Measurements from ENCODE around the gene SAC3D1. TPM values are rescaled to one million over a fixed set of nuclear protein-coding genes. Genes with fewer than 3 reads are reported as not detected.
"Not testable (repeated sequence)": the region's sequence is repeated elsewhere in the genome, so short reads cannot be mapped to it uniquely, and the experiment has no call there.

Gene SAC3D1
- total RNA-seq, 1 experiment from 2014 or later: 35.8 TPM

GRCh38 chr11:65013888-65014725 lies 26.9 kb upstream of the SAC3D1 start, which contains the start of gene ARL2:
Gene ARL2, plus strand, starts transcription at chr11:65014160. Its CDS starts 48 bp downstream, at chr11:65014208.
- Histone ChIP-seq H3K27ac (peak within 1 kb of the TSS; percentile 92), H3K4me1 (replicated peaks) (peaks cover 22% of the 10 kb centered on the region), H3K36me3 (peaks cover 17% of the 10 kb centered on the region), H3K27me3 (replicated peaks) (no peaks in the 10 kb centered on the region), H3K4me3 (peak within 1 kb of the TSS; percentile 74), H3K9me3 (replicated peaks) (no peaks in the 10 kb centered on the region)
- DNase-seq (ENCODE audit: low read depth in 1 of 2, low spot score in 2 of 2): peak; percentile 99

GRCh38 chr11:65014726-65015227 lies 26.2 kb upstream of the SAC3D1 start:
- DNase-seq (ENCODE audit: low read depth in 1 of 2, low spot score in 2 of 2): no peak
- Histone ChIP-seq H3K9me3 (replicated peaks) (no peaks in the 10 kb centered on the region), H3K27ac (peak overlapping the region; percentile 92)

GRCh38 chr11:65016705-65017104 lies 24.3 kb upstream of the SAC3D1 start:
- Histone ChIP-seq H3K27me3 (replicated peaks) (no peaks in the 10 kb centered on the region), H3K4me3 (no peak overlapping the region), H3K9me3 (replicated peaks) (no peaks in the 10 kb centered on the region), H3K4me1 (replicated peaks) (peaks cover 22% of the 10 kb centered on the region), H3K36me3 (peaks cover 31% of the 10 kb centered on the region), H3K27ac (no peak overlapping the region)
- no peak for DNase-seq (ENCODE audit: low read depth in 1 of 2, low spot score in 2 of 2)

More at GRCh38 chr11:65014726-65015227, 26.2 kb upstream of the SAC3D1 start:
- peak overlapping the region; percentile 74 for H3K4me3 ChIP-seq
- peaks cover 22% of the 10 kb centered on the region for H3K4me1 ChIP-seq (replicated peaks)
- no peaks in the 10 kb centered on the region for H3K27me3 ChIP-seq (replicated peaks)
- H3K36me3 ChIP-seq: peaks cover 20% of the 10 kb centered on the region

- H3K4me1 ChIP-seq (replicated peaks): peaks cover 19% of the 10 kb centered on the region
- H3K36me3 ChIP-seq: peaks cover 31% of the 10 kb centered on the region
- no peaks in the 10 kb centered on the region for H3K9me3 ChIP-seq (replicated peaks)
- no peak overlapping the region for H3K4me3 ChIP-seq
- H3K27ac ChIP-seq: no peak overlapping the region
- H3K27me3 ChIP-seq (replicated peaks): no peaks in the 10 kb centered on the region
- no peak for DNase-seq (ENCODE audit: low read depth in 1 of 2, low spot score in 2 of 2)
Measured at GRCh38 chr11:65017937-65018336, 23.1 kb upstream of the SAC3D1 start.

- H3K27me3 ChIP-seq (replicated peaks): no peaks in the 10 kb centered on the region
- H3K4me1 ChIP-seq (replicated peaks): peaks cover 3% of the 10 kb centered on the region
- DNase-seq (ENCODE audit: low read depth in 1 of 2, low spot score in 2 of 2): no peak
- peaks cover 25% of the 10 kb centered on the region for H3K36me3 ChIP-seq
- no peaks in the 10 kb centered on the region for H3K9me3 ChIP-seq (replicated peaks)
- no peak overlapping the region for H3K4me3 ChIP-seq
- H3K27ac ChIP-seq: no peak overlapping the region
Measured at GRCh38 chr11:65019824-65020223, 21.2 kb upstream of the SAC3D1 start.

DNA sequence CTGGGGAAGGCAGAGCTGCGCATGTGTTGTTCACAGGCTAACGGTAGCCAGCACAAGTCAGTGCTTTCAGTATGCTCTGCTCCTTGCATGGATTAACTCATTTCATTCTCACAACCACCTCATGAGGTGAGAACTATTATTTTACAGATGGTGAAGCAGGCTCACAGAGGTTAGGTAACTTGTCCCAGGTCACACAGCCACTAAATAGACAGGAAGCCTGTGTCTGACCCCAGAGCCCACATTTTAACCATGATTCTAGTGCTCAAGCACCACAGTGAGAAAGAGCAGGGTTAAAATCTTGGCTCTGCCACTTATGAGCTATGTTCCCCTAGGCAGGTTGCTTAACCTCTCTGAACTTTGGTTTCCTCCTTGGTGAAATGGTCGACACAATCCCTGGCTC lies 20.0 kb upstream of the SAC3D1 start:
- H3K36me3 ChIP-seq: peaks cover 25% of the 10 kb centered on the region
- H3K4me1 ChIP-seq (replicated peaks): no peaks in the 10 kb centered on the region
- no peak for DNase-seq (ENCODE audit: low read depth in 1 of 2, low spot score in 2 of 2)
- H3K4me3 ChIP-seq: no peak overlapping the region
- H3K27ac ChIP-seq: no peak overlapping the region
- no peaks in the 10 kb centered on the region for H3K27me3 ChIP-seq (replicated peaks)
- no peaks in the 10 kb centered on the region for H3K9me3 ChIP-seq (replicated peaks)

- H3K27me3 ChIP-seq (replicated peaks): no peaks in the 10 kb centered on the region
- H3K4me3 ChIP-seq: no peak overlapping the region
- peaks cover under 1% of the 10 kb centered on the region; the same call in 1 of the 2 replicates for H3K4me1 ChIP-seq (replicated peaks)
- peaks cover 24% of the 10 kb centered on the region for H3K36me3 ChIP-seq
- H3K27ac ChIP-seq: no peak overlapping the region
- DNase-seq (ENCODE audit: low read depth in 1 of 2, low spot score in 2 of 2): no peak
- H3K9me3 ChIP-seq (replicated peaks): no peaks in the 10 kb centered on the region
Measured at GRCh38 chr11:65021509-65021908, 19.5 kb upstream of the SAC3D1 start.

DNA sequence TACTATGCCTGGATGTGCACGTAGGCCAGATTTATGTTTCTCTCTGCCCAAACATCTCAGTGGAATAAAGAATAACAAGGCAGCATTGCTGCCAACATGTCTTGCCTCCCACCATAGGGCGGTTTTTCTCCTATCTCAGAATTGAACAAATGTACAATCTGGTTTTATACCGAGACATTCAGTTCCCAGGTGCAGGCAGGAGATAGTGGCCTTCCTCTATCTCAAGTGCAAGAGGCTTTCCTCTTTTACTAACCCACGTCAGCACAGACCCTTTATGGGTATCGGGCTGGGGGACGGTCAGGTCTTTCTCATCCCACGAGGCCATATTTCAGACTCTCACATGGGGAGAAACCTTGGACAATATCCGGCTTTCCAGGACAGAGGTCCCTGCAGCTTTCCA lies 17.5 kb upstream of the SAC3D1 start:
- not testable (repeated sequence) for H3K27ac ChIP-seq; H3K9me3 ChIP-seq (replicated peaks); DNase-seq (ENCODE audit: low read depth in 1 of 2, low spot score in 2 of 2); H3K4me3 ChIP-seq; H3K27me3 ChIP-seq (replicated peaks)
- peaks cover 12% of the 10 kb centered on the region for H3K4me1 ChIP-seq (replicated peaks)
- H3K36me3 ChIP-seq: peaks cover 19% of the 10 kb centered on the region

DNA sequence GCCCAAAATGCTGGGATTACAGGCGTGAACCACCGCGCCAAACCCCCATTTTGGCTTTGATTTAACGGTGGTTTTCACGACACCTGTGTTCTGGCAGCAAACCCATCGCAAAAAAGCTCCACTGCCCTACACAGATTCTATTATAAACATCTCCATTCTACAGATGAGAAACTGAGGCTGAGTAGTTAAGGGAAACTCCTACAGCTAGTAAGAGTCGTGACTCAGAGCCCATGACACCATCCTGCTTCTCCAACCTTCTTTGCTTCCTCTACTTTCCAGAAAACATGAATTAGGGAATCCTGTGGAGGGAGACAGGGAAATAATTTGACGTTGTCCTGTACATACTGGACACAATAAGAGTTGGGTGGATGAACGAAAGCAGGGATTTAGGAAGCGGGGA lies 14.2 kb upstream of the SAC3D1 start:
- no peaks in the 10 kb centered on the region for H3K9me3 ChIP-seq (replicated peaks)
- H3K27me3 ChIP-seq (replicated peaks): no peaks in the 10 kb centered on the region
- H3K27ac ChIP-seq: 0 out of 2 replicates have a peak overlapping the region, but pooled peaks have one; percentile 1
- H3K36me3 ChIP-seq: no peaks in the 10 kb centered on the region; the same call in 1 of the 2 replicates
- DNase-seq (ENCODE audit: low read depth in 1 of 2, low spot score in 2 of 2): no peak
- peaks cover 12% of the 10 kb centered on the region for H3K4me1 ChIP-seq (replicated peaks)
- peak overlapping the region; percentile 52 for H3K4me3 ChIP-seq

DNA sequence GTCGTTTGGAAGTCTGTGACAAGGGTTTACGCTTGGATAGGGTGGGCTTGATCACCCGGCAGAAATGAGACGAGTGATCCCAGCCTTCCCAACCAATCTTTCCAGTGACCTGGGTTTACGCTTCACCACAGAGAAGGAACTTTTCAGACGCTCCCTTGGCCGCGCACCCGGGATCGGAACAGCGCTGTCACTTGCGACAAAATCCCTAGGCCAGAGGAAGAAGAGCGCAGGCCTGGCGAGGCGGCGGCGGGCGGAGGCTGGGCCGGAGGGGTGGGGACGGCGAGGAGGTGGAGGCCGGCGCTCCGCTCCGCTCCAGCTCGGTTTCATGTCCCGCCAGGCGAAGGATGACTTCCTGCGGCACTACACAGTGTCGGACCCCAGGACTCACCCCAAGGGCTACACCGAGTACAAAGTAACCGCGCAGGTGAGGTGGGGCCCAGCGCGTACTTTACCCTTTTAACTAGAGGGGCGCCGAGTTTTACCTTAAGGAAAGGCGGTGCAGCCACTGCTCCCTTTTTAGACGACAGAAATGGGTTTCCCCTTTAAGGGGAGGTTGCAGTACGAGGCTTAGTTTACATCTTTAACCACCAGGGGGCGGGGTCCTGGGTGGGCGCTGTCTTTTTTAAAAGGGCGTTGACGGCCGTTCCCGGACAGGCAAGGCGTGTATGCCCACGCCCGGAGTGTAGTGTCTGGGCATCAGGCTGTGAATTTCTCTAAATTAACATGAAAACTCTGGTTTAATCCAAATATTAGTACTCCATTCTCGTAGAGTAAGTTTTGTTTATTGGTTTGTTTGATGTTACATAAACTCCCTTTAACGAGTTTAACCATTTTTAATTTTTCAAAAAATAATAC lies 13.6 kb upstream of the SAC3D1 start, which contains the start of gene SNX15:
TSS of gene SNX15 (plus strand) at position 227 of the 855 bp plus-strand sequence. CDS start at position 326, 99 bp downstream.
- Histone ChIP-seq H3K27me3 (replicated peaks) (no peaks in the 10 kb centered on the region), H3K9me3 (replicated peaks) (no peaks in the 10 kb centered on the region), H3K27ac (peak within 1 kb of the TSS; percentile 5; the same call in 1 of the 2 replicates), H3K4me3 (peak within 1 kb of the TSS; percentile 52), H3K36me3 (peaks cover 4% of the 10 kb centered on the region), H3K4me1 (replicated peaks) (peaks cover 12% of the 10 kb centered on the region)
- peak; percentile 99 to 100 for DNase-seq (ENCODE audit: low read depth in 1 of 2, low spot score in 2 of 2)

- H3K36me3 ChIP-seq: peaks cover 34% of the 10 kb centered on the region
- no peak for DNase-seq (ENCODE audit: low read depth in 1 of 2, low spot score in 2 of 2)
- no peaks in the 10 kb centered on the region for H3K27me3 ChIP-seq (replicated peaks)
- no peak overlapping the region for H3K27ac ChIP-seq
- peaks cover 6% of the 10 kb centered on the region for H3K4me1 ChIP-seq (replicated peaks)
- H3K4me3 ChIP-seq: no peak overlapping the region
- H3K9me3 ChIP-seq (replicated peaks): no peaks in the 10 kb centered on the region
Measured at GRCh38 chr11:65032216-65032615, 8.8 kb upstream of the SAC3D1 start.

GRCh38 chr11:65034423-65034822 lies 6.6 kb upstream of the SAC3D1 start:
- peaks cover 51% of the 10 kb centered on the region for H3K36me3 ChIP-seq
- DNase-seq (ENCODE audit: low read depth in 1 of 2, low spot score in 2 of 2): no peak
- H3K4me1 ChIP-seq (replicated peaks): no peaks in the 10 kb centered on the region
- no peak overlapping the region for H3K4me3 ChIP-seq
- no peak overlapping the region for H3K27ac ChIP-seq
- H3K27me3 ChIP-seq (replicated peaks): no peaks in the 10 kb centered on the region
- H3K9me3 ChIP-seq (replicated peaks): no peaks in the 10 kb centered on the region

DNA sequence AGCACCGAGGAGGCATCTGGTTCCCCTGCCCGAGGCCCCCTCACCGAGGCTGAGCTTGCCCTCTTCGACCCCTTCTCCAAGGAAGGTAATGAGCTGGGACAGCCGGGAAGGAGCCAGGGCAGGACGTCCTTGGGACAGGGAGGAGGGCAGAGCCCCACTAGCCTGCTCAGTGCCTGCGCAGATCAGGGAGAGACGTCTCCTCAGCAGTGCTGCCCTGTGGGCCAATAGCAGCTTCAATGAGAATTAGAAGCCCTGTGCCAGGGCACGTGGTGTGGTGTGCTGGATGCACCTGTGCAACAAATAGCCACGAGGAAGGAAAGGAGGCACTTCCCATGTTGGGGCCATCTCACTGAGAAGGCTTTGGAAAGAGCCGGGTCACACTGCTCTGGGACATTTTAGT lies 5.4 kb upstream of the SAC3D1 start:
- DNase-seq (ENCODE audit: low read depth in 1 of 2, low spot score in 2 of 2): no peak
- no peak overlapping the region for H3K27ac ChIP-seq
- peaks cover 58% of the 10 kb centered on the region for H3K36me3 ChIP-seq
- H3K4me3 ChIP-seq: no peak overlapping the region
- H3K9me3 ChIP-seq (replicated peaks): no peaks in the 10 kb centered on the region
- no peaks in the 10 kb centered on the region for H3K27me3 ChIP-seq (replicated peaks)
- H3K4me1 ChIP-seq (replicated peaks): peaks cover 8% of the 10 kb centered on the region
